ENCODE measurements around the gene TIMP2. TPM values are rescaled to one million over a fixed set of nuclear protein-coding genes. Genes with fewer than 3 reads are reported as not detected.
"Not testable (repeated sequence)": the region's sequence is repeated elsewhere in the genome, so short reads cannot be mapped to it uniquely, and the experiment has no call there.

Gene TIMP2
- total RNA-seq, 1 experiment from 2014 or later: 24.8 TPM

DNA sequence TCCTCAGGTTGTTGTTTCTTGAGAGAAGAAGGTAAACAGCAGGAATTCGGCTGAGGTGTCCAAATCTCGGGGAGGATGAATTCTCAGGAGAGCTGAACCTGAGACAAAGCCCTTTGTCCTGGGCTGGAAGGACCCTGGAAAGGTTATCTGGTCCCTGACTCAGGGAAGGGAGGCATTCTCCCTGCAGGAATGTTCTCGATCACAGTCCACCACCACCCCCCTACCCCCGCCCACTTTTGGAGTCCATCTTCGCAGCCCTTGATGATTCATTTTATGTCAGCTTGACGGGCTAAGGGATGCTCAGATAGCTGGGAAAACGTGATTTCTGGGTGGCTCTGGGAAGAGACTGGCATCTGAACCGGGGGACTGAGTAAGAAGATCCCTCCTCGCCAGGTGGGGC, 20.8 kb downstream of the TIMP2 start:
- Mint-ChIP-seq H3K4me1 (ENCODE audit: insufficient read depth, unreplicated experiment) (peaks cover 12% of the 10 kb centered on the region), H3K4me3 (ENCODE audit: unreplicated experiment) (no peak overlapping the region), H3K36me3 (ENCODE audit: insufficient read depth, unreplicated experiment) (no peaks in the 10 kb centered on the region), H3K27me3 (ENCODE audit: insufficient read depth, unreplicated experiment) (no peaks in the 10 kb centered on the region), H3K27ac (ENCODE audit: low read depth, unreplicated experiment) (no peak overlapping the region), H3K9me3 (ENCODE audit: unreplicated experiment) (no peaks in the 10 kb centered on the region)
- TF ChIP-seq, protein P1, sequence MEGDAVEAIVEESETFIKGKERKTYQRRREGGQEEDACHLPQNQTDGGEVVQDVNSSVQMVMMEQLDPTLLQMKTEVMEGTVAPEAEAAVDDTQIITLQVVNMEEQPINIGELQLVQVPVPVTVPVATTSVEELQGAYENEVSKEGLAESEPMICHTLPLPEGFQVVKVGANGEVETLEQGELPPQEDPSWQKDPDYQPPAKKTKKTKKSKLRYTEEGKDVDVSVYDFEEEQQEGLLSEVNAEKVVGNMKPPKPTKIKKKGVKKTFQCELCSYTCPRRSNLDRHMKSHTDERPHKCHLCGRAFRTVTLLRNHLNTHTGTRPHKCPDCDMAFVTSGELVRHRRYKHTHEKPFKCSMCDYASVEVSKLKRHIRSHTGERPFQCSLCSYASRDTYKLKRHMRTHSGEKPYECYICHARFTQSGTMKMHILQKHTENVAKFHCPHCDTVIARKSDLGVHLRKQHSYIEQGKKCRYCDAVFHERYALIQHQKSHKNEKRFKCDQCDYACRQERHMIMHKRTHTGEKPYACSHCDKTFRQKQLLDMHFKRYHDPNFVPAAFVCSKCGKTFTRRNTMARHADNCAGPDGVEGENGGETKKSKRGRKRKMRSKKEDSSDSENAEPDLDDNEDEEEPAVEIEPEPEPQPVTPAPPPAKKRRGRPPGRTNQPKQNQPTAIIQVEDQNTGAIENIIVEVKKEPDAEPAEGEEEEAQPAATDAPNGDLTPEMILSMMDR (IDR thresholded peaks at IDR 0.05; ENCODE audit: unreplicated experiment): no peak
- CTCF ChIA-PET: interaction anchor here (1.2 kb wide), 1 partner anchor 89 kb away, joined by 3 read pairs; no protein-coding TSS in a partner anchor
- POLR2A ChIA-PET: interaction anchor here (0.9 kb wide), 1 partner anchor 8 kb away, joined by 4 read pairs; no protein-coding TSS in a partner anchor
- BruUV-seq (replicated peaks): no TSS peak
- intact Hi-C loops (cut with micrococcal nuclease): no loop called here
- DNase-seq (ENCODE audit: unreplicated experiment): no peak

DNA sequence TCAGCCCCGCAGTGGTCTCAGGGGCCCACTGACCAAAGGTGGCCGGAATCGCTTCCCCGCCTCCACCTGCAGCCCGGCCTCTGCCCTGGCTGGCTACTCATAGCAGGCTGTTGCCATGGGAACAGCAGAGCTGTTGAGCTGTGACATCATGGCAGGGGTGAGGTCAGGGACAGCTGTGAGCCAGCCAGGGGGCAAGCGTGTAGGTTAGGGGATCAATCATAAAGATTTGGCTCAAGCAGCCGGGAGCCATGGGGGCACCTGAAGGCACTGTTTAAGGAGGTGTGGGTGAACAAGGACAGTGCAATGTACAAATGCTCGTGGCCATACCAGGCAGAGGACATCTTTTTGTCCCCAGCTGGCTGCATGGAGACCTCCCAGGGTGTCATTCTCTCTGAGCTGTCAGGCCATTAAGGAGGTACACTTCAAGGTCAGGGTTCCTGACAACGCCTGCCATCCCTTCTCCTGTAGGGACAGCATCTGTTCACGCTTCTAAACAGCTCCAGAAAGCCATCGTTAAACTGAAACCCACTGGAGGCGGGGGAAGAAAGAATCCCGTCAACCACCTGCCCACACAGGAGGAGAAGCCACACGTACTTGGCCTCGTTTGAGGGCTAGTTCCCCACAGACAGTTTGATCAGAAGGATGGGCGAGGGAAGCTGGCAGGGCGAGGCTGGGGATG, 21.9 kb downstream of the TIMP2 start, which contains the start of gene CEP295NL:
Gene CEP295NL (minus strand): TSS at position 101 of the 679 bp plus-strand sequence. CDS start 1,373 bp downstream, outside the sequence.
- Mint-ChIP-seq H3K4me1 (ENCODE audit: insufficient read depth, unreplicated experiment) (peaks cover 17% of the 10 kb centered on the region), H3K4me3 (ENCODE audit: unreplicated experiment) (no peak within 1 kb of the TSS), H3K36me3 (ENCODE audit: insufficient read depth, unreplicated experiment) (peaks cover 6% of the 10 kb centered on the region), H3K27me3 (ENCODE audit: insufficient read depth, unreplicated experiment) (no peaks in the 10 kb centered on the region), H3K9me3 (ENCODE audit: unreplicated experiment) (no peaks in the 10 kb centered on the region), H3K27ac (ENCODE audit: low read depth, unreplicated experiment) (no peak within 1 kb of the TSS)
- intact Hi-C loops (cut with micrococcal nuclease): no loop called here
- no peak for DNase-seq (ENCODE audit: unreplicated experiment)
- BruUV-seq (replicated peaks): no TSS peak
- CTCF ChIA-PET: interaction anchor here (1.2 kb wide), 1 partner anchor 90 kb away, joined by 3 read pairs; no protein-coding TSS in a partner anchor
- TF ChIP-seq, protein P1 (IDR thresholded peaks at IDR 0.05; ENCODE audit: unreplicated experiment): no peak
- POLR2A ChIA-PET: interaction anchor here (0.6 to 1.5 kb wide), 2 partner anchors 30 to 497 kb away, joined by 3 read pairs; no protein-coding TSS in a partner anchor

DNA sequence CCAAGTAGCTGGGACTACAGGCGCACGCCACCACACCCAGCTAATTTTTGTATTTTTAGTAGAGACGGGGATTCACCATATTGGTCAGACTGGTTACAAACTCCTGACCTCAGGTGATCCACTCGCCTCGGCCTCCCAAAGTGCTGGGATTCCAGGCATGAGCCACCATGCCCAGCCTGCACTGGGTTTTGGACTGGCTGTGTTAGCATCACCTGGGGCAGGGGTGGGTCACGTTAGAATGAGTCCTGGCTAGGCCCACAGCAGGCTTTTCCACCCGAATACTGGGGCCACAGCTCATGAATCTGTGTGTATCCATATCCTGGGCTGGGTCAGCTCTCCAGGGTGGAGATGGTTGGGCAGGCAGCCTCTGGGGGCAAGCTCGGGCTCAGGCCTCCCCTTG, 23.0 kb downstream of the TIMP2 start:
- DNase-seq (ENCODE audit: unreplicated experiment); POLR2A ChIA-PET; intact Hi-C loops (cut with micrococcal nuclease); H3K4me3 Mint-ChIP-seq (ENCODE audit: unreplicated experiment); BruUV-seq (replicated peaks); H3K27me3 Mint-ChIP-seq (ENCODE audit: insufficient read depth, unreplicated experiment); H3K9me3 Mint-ChIP-seq (ENCODE audit: unreplicated experiment); H3K27ac Mint-ChIP-seq (ENCODE audit: low read depth, unreplicated experiment): not testable (repeated sequence)
- CTCF ChIA-PET: interaction anchor here (0.6 kb wide), 1 partner anchor 73 kb away, joined by 4 read pairs; no protein-coding TSS in a partner anchor
- H3K4me1 Mint-ChIP-seq (ENCODE audit: insufficient read depth, unreplicated experiment): peaks cover 17% of the 10 kb centered on the region
- peaks cover 15% of the 10 kb centered on the region for H3K36me3 Mint-ChIP-seq (ENCODE audit: insufficient read depth, unreplicated experiment)

DNA sequence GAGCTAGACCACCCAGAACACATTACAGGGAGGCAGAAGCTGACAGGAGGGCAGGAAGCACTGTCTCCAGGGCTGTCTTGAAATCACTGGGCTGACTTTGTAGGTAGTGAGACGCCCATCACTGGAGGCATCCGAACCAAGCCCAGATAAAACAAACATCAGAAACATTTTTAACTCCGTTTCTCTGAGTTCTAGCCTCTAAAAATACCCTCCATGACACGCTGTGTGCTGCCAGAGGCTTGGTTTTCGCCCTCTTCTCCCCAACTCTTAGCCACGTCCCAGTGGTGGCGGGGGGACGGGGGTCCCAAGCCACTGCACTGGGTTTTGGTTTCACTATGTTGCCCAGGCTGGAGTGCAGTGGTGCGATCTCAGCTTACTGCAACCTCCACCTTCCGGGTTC, 23.4 kb downstream of the TIMP2 start:
- POLR2A ChIA-PET: no interaction called here
- intact Hi-C loops (cut with micrococcal nuclease): no loop called here
- peaks cover 17% of the 10 kb centered on the region for H3K4me1 Mint-ChIP-seq (ENCODE audit: insufficient read depth, unreplicated experiment)
- no peaks in the 10 kb centered on the region for H3K9me3 Mint-ChIP-seq (ENCODE audit: unreplicated experiment)
- peaks cover 15% of the 10 kb centered on the region for H3K36me3 Mint-ChIP-seq (ENCODE audit: insufficient read depth, unreplicated experiment)
- BruUV-seq (replicated peaks): no TSS peak
- H3K27me3 Mint-ChIP-seq (ENCODE audit: insufficient read depth, unreplicated experiment): no peaks in the 10 kb centered on the region
- H3K27ac Mint-ChIP-seq (ENCODE audit: low read depth, unreplicated experiment): no peak overlapping the region
- CTCF ChIA-PET: interaction anchor here (0.6 kb wide), 1 partner anchor 73 kb away, joined by 4 read pairs; no protein-coding TSS in a partner anchor
- no peak overlapping the region for H3K4me3 Mint-ChIP-seq (ENCODE audit: unreplicated experiment)
- TF ChIP-seq, protein P1 (IDR thresholded peaks at IDR 0.05; ENCODE audit: unreplicated experiment): no peak
- DNase-seq (ENCODE audit: unreplicated experiment): no peak

Measured in MCF 10A (cell line).